NB4 (cell line): ENCODE measurements around the gene UTF1.

Experiments used
- CTCF ChIP-seq: IDR thresholded peaks from one replicate; pipeline ENCODE4 v1.5.1; 2012; ENCODE audit warnings: low read depth, low read length
- MAX ChIP-seq: IDR thresholded peaks from 2 replicates; pipeline ENCODE4 v1.6.1; 2011; ENCODE audit warnings: low read depth, low read length
- MYC ChIP-seq: IDR thresholded peaks from 2 replicates; pipeline ENCODE4 v1.6.1; 2011; ENCODE audit warnings: low read depth, low read length
- POLR2A ChIP-seq: IDR thresholded peaks from 2 replicates; pipeline ENCODE4 v1.6.1; 2011; ENCODE audit warnings: mild to moderate bottlenecking; ENCODE audit not compliant: insufficient read length; ENCODE audit errors: extremely low read depth

GRCh38 chr10:133272301-133272963, 42.4 kb downstream of the UTF1 start:
- TF ChIP-seq CTCF (no peak), MAX (no peak), POLR2A (no peak), MYC (no peak)
